GM21717 (cell line): ENCODE results near the gene TBX18.

Experiments
- ATAC-seq: cut with Tn5 transposase; IDR thresholded peaks from one replicate; pipeline ENCODE4 v1.9.1; 2021; ENCODE audit warnings: mild to moderate bottlenecking, moderate library complexity; ENCODE audit not compliant: unreplicated experiment

TBX18 gene

DNA sequence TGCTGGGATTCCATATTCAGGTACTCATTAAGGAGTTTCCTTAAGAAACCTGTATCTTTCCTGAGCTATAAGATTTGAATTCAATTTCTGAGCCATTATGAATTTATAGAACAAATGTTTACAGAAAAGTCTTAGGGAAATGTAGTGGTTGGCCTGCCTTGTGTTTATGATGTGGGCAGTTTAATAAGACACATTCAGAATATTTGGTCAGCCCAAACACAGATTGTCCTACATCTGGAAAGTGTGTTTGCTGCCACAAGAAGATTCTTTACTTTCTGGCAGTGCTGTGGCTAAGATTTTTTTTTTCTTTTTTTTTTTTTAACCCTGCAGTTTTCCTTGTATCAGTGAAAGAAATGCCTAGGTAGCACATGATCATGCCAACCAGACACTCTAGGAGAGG lies 15.2 kb downstream of the TBX18 start:
- no peak for ATAC-seq

DNA sequence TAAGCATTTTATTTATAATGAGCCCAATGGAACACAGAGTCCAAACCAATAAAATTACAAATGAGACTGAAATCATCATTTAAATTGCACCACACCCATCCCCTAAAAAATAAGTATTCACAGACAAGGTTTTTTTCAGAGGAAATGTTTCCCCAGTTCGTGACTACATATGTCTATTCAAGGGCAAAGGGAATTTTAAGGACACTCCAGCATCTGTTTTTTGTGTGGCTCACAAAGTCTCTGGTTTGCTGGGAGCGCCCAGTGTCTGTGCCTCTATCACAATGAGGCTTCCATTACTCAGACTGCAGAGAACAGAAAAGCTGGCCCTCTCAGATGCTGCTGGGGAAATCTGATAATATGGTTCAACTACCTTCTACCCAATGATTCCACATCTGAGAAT lies 16.0 kb downstream of the TBX18 start:
- no peak for ATAC-seq

DNA sequence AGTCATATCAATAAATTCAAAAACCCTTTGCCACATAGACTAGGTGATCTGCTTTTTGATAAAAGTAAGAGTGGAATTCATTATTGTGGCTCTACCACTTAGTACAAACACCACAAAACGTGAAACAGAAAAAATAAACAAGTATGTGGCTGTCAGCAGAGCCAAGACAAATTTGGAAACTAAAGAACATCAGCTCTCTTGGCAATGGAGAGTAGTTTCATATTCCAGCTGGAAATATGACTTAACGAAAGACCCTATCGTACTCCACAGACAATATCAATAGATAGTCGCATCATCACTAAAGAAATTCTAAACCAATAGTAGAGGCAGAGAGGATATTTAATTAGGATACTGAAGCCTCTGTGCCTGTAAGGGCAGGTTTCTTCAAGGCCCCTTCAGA lies 20.8 kb downstream of the TBX18 start:
- no peak for ATAC-seq

DNA sequence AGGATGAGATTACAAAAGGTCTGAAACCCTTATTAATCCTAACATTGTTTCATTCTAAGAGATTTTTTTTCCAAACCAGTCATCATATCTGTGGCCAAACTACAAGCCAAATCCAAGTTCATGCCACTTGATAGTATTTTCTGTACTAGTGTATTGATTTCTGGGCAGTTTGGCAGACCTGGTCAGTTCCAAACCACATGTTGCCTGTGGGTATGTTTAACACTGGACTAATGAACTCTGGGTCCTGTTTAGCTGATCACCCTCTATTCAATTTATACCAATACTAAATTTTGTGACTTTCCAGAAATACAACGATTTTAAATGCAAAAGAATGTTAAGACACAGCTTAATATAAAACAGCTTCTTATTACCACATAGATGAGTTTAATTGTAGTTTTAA lies 24.0 kb downstream of the TBX18 start:
- no peak for ATAC-seq

DNA sequence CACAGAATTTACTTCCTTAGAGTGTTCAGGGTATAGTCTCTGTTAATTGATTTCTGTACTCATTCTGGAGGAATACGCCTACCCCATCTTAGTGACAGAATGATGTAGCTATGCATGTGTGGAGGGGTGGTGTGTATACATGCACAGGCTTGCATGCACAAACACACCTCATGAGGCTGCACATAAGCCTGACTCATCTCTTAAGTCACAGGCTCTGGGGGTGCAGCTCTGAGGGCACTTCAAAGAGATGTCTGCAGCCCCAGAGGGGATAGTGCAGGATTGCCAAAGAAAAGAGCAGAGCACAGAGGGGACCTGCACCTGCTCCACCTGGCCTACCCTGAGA lies 24.6 kb downstream of the TBX18 start:
- ATAC-seq: no peak

DNA sequence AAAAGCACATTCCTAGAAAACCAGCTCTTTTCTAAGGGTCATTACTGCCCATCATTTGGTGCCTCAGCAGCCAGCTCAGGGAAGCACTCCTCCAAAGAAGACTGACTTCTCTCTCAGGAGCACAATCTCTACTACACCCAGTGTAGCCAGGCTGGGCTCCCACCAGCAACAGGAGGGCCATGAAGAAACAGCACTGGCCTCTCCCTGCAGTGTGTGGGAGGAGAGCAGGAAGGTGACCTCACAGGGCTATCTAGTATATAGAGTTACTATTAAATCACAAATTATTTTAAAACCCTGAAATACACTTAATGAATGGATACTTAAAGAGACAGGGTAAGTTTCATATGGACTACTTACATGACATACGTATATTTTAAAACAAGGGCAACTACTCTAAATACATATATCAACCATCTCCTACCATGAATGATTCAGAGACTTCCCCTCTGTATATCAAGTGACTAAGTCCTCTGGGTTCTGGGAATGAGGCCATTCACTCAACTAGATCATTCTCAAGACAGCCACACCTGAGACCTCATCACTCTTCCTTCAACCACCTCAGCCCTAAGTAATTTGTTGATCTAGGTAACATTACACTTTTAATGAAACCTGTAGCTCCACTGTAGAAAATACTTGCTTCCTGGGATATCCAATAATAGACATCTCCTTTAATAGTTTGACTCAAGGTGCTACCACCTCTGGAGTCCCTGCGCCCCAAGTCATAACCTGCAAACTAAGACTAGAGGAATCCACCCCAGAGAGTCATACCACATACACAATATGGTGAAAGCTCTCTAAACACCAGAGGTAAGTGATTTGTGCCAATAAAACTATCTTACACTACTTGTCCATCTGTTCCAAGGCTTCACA lies 25.2 kb downstream of the TBX18 start:
- ATAC-seq: no peak

DNA sequence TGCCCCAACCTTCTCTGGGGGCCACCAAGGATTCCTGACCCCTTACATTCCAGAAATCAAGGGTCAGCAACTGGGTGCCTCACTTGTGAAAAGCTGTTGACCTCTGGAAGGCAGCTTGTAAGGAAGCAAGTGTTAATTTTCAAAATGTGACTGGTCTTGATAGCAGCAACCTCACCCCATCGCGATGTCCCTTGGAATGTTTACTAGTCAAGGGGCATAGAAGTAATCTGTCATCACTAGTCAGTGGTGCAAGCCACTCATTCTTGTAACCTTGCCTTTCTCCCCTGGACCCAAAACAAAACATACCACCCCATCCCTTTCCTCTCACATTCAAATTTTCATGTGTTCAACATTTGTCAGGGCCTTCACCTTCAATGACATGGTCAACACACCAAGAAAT lies 30.5 kb downstream of the TBX18 start:
- no peak for ATAC-seq

DNA sequence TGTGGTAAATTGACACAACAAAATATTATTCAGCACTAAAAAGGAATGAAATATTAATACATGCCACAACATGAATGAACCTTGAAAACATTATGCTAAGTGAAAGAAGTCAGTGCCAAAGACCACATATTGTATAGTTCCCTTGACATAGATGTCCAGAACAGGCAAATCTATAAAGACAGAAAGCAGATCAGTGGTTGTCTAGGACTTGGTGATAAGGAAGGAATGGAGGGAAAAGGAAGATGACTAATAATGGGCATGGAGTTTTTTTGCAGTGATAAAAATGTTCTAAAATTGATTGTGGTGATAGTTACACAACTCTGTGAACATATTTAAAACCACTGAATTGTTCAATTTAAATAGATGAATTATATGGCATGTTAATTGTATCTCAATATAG lies 32.5 kb downstream of the TBX18 start:
- no peak for ATAC-seq

DNA sequence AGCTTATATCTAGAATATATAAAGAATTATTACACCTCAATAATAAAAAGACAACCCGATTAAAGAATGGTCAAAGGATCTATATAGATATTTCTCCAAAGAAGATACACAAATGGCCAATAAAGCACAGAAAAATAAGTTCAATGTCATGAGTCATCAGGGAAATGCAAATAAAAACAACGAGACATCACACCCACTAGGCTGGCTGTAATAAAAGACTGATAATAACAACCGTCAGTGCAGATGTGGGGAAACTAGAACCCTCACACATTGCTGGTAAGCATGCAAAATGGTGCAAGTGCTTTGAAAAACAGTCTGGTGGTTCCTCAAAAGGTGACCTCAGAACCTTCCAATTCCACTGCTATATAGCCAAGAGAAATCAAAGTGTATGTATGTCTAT lies 33.0 kb downstream of the TBX18 start:
- ATAC-seq: no peak

DNA sequence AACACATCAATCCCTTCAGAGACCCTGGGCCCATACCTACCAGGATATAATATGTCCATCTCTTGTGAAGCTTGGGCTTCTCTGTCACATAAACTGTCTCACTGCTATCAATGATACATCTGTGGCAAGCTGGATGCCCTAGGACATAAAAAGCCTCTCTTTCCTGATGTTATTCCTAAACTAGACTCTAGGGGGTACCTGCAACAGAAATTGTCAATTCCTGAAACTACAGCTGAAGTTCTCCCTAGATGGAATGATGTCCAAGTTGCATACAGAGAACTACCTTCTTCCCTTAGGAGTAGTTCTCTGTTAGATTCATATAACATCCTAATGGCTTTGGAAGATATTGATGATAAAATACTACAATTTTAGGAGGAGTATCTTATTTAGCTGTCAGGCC lies 35.8 kb downstream of the TBX18 start:
- ATAC-seq: no peak

DNA sequence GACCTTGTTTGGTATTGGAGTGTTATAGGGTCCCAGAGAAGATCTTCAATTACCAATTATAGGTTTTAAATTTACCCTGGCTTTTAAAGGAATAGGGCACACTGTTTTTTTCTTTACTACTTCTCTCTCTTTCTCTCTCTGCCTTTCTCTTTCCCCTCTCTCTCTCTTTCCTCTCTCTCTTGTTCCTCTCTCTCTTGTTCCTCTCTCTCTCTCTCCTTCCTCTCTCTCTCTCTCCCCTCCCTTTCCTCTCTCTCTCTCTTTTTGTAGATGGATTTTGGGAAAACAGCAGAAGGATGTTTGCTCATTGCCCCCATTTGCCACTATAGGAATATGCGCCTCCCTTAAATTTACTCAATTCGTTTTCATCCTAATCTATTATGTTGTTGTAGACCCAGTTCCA lies 45.2 kb downstream of the TBX18 start:
- no peak for ATAC-seq

DNA sequence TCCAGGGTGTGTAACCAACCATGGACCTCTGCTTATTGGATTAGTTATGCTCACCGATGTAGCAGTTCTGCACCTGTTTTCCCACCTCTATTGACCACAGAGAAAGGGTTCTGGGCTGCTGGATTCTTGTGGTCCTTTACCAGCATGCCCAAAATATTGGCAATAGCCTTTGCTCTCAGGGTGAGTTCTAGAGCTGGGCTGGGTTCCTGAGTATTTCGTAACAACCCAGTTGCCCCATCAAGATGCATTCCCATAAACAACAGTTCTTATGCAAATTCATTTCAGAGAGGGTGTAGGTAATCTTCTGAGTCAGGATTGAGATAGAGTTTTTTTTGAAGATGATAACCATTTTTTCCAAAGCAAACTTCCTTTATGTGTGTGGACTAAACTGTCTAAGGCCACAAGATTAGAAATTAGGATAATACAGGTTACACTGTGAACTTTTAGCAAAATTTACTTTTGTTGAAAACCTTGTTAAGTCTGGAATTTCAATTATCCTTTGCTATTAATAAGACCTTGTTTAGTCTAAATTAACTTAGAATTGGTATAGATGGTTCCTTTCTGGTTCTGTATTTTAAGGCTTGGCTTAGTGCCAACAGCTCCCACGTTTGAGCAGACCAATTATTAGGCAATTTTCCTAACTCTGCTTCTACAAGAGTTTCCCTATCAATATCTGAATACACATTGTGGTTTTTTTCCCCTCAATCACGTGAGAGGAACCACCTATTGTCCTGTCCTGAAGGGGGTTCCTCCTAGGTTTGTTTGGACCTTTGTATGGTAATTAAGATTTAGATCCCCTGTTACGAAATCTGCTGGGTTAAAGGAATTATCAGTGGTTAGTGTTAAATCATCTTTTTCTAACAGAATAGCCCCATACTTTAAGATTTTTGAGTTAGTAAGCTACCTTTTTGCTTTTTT lies 46.1 kb downstream of the TBX18 start:
- ATAC-seq: no peak

DNA sequence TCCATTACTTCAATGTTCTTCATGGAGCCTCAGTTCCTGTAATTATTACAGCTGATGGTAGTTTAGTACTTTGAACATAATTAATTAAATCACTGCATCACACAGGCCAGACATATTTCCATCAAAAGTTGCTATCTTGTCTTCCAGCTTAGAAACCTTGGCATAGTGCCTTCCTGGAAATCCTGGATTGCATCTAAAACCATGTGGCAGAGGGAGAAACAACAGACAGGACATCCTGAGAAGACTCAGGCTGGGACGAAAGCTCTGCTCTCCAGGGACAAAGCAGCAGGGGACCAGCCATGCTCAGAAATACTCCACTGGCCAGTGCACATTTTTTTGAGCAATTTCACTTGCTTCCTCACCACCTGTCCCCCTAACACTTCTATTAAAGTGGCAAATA lies 55.3 kb downstream of the TBX18 start:
- no peak for ATAC-seq

DNA sequence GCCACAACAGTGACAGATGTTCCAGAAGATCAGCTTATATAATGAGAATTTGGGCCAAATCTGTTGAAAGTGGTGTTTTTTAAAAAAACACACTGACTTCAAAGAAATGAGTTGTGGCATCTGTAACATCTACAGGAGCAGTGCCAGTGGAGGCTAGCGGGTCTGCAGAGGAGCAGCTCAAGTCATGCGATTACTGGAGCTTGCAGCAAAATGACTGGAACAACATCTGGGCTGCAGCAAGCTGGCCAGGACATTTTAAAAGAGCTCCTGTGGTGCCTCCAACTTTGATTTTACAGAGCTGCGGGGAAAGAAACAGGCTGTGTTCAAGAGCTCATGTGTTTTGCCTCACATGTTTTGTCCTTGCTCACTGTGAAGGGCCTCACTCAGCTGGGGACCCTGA lies 57.2 kb downstream of the TBX18 start:
- ATAC-seq: no peak

DNA sequence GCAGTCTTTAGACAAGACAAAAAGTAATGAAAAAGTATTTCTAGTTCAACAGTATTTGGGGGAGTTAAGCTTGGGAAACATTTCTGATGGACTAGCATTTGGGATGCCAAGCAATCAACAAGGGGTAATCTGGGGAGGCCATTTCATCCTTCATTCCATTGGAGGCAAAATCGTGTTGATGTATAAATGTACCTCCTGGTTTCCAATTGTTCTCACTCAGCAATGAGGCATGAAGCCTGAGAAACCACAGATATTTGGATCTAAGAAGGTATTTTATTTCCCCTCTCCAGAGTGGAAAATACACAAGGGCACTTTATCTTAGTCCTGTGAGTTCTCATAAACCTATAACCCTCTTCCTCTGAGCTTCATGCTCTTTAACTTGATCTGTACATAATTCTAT lies 68.2 kb downstream of the TBX18 start:
- ATAC-seq: no peak

DNA sequence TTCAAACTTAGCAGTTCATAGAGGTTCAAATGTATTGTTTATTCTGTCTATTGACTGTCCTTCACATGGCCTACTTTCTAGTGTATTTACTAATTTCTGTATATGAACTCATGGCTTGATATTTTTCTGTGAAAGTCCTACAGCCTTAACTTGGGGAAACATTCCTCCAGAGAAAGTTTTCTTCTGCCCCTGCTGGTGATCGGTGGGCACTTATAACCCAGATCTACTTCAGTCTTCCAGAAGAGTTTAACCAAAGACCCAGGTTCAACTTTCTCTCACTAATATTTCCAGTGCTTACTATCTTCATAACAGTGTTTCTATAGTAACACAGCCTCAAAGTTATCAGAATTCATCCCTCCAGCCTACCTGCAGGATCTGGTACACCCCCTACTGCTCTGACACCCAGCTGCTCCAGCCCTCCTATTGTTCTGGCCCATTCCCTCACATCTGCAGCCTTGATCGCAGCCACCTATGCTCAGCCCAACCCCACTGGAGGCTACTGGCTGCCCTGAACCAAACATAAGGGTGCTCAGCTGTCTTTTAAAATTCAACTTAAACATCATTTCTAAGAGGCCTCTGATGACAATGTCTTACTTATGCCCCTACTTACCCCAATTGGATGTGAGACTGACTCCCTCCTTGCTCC lies 72.3 kb downstream of the TBX18 start:
- no peak for ATAC-seq

DNA sequence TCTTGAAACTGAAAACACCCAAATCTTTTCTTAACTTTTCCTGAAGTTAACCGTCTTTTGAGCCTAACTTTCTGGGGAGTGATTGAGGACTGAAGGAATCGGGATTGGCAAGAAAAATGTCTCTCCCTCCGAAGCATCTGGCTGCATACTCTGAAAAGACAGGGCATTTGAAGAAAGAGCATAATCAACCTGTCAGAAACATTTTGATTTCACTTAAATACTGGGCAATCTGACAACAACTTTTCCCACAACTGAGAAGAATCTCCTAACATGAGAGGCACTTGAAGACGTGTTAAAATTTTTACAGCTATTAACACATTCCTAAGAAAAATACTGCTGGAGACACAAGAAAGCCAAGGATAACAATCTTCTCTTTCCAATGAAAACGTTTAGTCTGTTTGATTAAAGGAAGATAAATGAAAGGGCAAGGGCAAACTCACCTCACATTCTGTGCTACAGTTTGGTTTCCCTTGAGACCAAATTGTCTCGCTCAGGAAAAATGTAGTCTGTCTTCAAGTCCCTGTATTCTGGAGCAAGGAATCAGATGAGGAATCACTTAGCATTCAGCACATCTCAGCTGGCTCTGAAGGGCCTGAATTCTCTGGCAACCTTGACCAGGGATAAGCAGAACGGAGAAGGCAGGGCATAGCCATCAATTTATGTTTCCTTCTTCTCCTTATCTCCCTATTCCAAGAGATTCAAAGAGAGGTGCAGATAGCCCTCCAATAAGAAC lies 76.1 kb downstream of the TBX18 start:
- no peak for ATAC-seq

DNA sequence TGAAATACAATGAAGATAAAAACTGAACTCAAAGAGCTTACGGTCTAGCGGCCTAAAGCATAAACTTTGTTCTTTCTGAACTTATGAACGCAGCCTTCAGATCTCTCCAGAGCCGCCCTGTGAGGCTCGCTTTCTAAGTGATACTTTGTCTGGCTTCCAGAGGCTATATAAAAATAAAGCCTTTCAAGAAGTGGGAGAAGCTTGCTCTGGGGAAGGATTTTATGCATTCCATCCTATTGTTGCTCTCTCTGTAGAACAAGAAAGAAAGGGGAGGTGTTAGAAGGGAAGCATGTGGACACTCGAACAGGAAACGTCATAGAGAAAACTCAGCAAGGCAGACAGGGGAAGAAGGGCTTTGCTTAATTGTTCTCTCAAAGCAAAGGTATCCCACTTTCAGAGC lies 77.0 kb downstream of the TBX18 start:
- ATAC-seq: no peak

DNA sequence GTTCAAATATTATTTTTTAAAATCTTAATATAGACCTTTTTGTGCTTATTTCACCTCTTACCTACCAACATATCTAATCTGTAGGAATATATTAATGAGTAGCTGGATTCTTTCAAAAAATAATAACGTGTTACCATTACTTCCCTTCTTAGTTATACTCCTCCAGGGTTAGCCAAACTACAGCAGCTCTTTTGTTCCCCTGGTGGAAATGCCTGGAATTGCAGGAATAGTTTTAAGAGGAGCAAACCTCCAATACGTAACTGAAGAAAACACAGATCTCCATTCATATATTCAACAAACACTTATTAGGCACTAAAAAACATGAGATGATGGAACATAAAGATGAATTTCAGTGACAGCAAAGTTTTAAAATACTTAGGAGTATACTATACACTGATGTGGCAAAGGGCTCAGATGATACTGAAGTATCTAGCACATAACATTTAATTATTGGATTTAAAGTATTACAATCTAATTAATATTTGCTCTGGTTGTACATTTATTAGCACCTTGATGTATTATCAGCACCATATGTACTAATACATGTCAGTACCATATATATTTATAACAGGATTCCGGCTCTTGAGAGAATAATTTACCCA lies 78.3 kb downstream of the TBX18 start:
- no peak for ATAC-seq

DNA sequence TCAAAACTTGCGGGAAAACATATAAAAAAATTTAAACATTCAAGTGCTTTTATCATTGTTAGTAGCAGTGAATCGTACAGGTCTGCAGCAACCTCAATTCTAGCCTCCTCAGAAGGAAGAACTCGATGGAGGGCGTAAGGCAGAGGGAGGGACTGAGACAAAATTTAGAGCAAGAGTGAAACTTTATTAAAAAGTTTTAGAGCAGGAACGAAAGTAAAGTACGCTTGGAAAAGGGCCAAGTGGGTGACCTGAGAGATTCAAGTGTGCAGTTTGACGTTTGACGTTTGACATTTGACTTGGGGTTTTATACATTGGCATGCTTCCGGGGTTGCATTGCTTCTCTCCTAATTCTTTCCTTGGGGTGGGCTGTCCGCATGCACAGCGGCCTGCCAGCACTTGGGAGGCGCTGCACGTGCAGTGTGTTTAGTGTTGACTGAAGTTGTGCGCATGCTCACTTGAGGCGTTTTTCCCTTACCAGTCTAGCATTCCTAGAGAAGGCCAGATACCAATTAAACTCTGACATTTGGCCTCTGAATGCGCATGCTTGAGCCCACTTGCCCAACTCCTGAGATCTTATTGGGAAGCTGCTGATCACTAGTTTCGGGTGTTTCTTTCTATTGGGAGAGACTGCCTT lies 82.6 kb downstream of the TBX18 start:
- ATAC-seq: no peak
